ENCODE data around the gene TRABD2B.

Gene TRABD2B

GRCh38 chr1:47827109-47827508, 170.1 kb downstream of the TRABD2B start:
- TF ChIP-seq CTCF (IDR thresholded peaks at IDR 0.05; ENCODE audit: extremely low read depth, insufficient read depth, missing control alignments): no peak
- in situ Hi-C loops (cut with MboI; ENCODE audit: low pct_unique_long_range_greater_than_20kb, low sequenced_read_pairs, unreplicated experiment): no loop called here
- no peak for DNase-seq (ENCODE audit: low spot score)

- DNase-seq (ENCODE audit: low spot score): no peak
- in situ Hi-C loops (cut with MboI; ENCODE audit: low pct_unique_long_range_greater_than_20kb, low sequenced_read_pairs, unreplicated experiment): no loop called here
- TF ChIP-seq CTCF (IDR thresholded peaks at IDR 0.05; ENCODE audit: extremely low read depth, insufficient read depth, missing control alignments): no peak
These were observed 172.5 kb downstream of the TRABD2B start for GRCh38 chr1:47824716-47825115.

GRCh38 chr1:47824297-47824696, 172.9 kb downstream of the TRABD2B start:
- no peak for TF ChIP-seq CTCF (IDR thresholded peaks at IDR 0.05; ENCODE audit: extremely low read depth, insufficient read depth, missing control alignments)
- in situ Hi-C loops (cut with MboI; ENCODE audit: low pct_unique_long_range_greater_than_20kb, low sequenced_read_pairs, unreplicated experiment): no loop called here
- DNase-seq (ENCODE audit: low spot score): no peak

DNA sequence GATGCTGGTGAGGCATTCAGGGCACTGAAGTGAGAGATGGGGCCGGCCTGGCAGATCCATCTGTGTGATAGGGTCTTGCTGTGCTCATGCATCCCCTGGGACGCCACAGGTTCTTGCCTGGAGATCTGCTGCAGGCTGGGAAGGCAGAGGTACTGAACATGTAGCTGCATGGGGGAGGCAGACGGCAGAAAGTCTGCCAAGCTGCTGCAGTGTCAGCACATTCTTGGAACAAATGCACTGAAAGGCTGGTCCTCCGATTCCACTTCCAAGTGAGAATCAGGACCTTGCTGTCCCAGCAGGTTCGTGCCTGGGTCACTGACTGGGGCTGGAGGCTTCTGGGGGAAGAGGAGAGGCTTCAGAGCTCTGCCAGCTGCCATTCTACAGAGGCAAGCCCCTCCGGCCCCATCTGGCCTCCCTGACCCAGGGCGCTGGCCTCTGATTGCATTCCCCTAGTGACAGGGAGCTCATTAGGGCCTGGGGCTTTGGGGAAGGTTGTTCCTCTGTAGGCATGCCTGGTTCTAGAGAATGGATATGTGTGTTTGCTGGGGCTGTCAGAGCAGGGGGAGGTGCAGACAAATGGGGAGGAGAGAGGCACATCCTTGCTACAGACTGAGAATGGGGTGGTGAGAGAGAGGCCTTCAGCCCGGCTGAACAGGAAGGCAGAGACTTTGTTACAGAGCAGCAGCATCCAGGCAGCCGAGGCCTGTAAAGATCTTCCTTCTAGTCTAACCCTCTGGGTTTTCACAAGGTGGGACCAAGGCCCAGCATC, 174.0 kb downstream of the TRABD2B start:
- in situ Hi-C loops (cut with MboI; ENCODE audit: low pct_unique_long_range_greater_than_20kb, low sequenced_read_pairs, unreplicated experiment): no loop called here
- TF ChIP-seq CTCF (IDR thresholded peaks at IDR 0.05; ENCODE audit: extremely low read depth, insufficient read depth, missing control alignments): no peak
- no peak for DNase-seq (ENCODE audit: low spot score)

- no peak for TF ChIP-seq CTCF (IDR thresholded peaks at IDR 0.05; ENCODE audit: extremely low read depth, insufficient read depth, missing control alignments)
- in situ Hi-C loops (cut with MboI; ENCODE audit: low pct_unique_long_range_greater_than_20kb, low sequenced_read_pairs, unreplicated experiment): no loop called here
- no peak for DNase-seq (ENCODE audit: low spot score)
These were observed 175.4 kb downstream of the TRABD2B start for GRCh38 chr1:47821760-47822159.

- in situ Hi-C loops (cut with MboI; ENCODE audit: low pct_unique_long_range_greater_than_20kb, low sequenced_read_pairs, unreplicated experiment): no loop called here
- TF ChIP-seq CTCF (IDR thresholded peaks at IDR 0.05; ENCODE audit: extremely low read depth, insufficient read depth, missing control alignments): no peak
- DNase-seq (ENCODE audit: low spot score): no peak
These were observed 177.7 kb downstream of the TRABD2B start for GRCh38 chr1:47819574-47819888.
